Measurements from ENCODE around the gene C22orf39. TPM values are rescaled to one million over a fixed set of nuclear protein-coding genes. Genes with fewer than 3 reads are reported as not detected.
A peak's percentile ranks its signal among the peaks of the same experiment; 100 is the strongest.

C22orf39 gene
- total RNA-seq, 1 donor from 2014 or later, result 42.3 TPM

DNA sequence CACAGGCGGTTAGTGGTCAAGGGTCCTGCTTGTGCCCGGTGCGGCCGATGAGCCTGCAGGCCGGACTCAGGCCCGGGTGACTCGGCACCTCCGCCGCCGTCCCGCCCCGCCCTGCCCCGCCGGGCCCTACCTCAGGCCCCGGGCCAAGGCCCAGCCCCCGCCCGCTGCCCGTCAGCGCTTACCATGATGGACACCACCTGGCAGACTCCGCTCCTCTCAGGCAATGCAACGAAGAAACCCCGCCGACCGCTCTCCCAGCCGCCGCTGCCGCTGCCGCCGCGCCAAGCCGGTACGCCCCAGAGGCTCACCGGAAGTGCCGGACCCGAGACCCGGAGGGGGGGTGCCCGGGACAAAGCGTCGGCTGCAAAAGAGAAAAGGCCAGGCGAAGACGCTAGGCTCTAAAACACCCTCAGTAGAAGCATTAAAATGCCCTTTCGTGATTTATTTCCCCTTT is 31.4 kb upstream of the C22orf39 start, which contains the start of gene UFD1:
Gene UFD1 (minus strand): TSS at position 293 of the 454 bp plus-strand sequence. CDS start 108 bp downstream, at position 185.
- Histone ChIP-seq H3K4me3 (ENCODE audit: low read depth, low read length) (peak within 1 kb of the TSS; percentile 97), H3K27me3 (ENCODE audit: control insufficient read depth, insufficient read depth, low read length) (no peaks in the 10 kb centered on the region), H3K36me3 (ENCODE audit: control insufficient read depth, insufficient read depth, low read length) (no peaks in the 10 kb centered on the region)
- peak; percentile 25 for DNase-seq (ENCODE audit: low read depth)
- TF ChIP-seq, protein P1, sequence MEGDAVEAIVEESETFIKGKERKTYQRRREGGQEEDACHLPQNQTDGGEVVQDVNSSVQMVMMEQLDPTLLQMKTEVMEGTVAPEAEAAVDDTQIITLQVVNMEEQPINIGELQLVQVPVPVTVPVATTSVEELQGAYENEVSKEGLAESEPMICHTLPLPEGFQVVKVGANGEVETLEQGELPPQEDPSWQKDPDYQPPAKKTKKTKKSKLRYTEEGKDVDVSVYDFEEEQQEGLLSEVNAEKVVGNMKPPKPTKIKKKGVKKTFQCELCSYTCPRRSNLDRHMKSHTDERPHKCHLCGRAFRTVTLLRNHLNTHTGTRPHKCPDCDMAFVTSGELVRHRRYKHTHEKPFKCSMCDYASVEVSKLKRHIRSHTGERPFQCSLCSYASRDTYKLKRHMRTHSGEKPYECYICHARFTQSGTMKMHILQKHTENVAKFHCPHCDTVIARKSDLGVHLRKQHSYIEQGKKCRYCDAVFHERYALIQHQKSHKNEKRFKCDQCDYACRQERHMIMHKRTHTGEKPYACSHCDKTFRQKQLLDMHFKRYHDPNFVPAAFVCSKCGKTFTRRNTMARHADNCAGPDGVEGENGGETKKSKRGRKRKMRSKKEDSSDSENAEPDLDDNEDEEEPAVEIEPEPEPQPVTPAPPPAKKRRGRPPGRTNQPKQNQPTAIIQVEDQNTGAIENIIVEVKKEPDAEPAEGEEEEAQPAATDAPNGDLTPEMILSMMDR (IDR thresholded peaks at IDR 0.05; ENCODE audit: insufficient read depth, low read length, poor library complexity, severe bottlenecking), result no peak

DNA sequence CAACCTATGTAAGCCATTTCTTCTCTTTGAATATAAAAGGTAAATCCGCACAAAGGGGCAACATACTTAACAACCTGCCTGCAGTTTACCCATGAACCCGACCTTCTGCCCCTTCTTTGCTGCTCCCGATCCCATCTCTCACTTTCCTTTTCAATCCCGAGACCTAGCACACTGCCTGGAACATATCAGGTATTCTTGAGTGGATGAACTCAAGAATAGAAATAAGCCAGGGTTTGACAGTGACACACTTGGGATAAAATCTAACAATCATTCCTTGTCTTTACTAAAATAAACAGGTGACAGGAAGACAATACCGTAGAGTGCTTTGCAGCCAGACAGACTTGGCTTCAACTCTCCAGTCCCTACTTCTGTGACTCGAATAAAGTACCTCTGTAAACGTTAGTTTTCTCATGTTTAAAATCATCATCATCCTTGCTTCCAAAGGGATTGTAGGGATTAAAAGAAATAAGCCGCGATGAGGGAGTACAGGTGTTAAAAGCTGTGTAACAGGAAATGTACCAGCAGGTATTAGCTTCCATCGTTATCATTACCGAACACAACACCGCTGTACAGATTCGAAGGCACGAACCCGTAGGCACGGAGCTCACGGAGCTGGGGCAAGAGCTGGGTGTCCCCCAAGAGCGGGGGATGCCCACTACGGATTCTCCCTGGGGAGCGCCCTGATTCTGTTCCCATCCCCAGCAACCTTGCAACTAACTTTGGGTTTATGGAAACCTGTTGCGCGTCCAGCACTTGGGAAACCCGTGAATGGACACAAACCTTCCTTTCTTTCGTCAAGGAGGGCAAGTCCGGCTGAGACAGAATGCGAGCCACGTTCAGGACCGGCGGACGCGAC is 30.8 kb upstream of the C22orf39 start:
- Histone ChIP-seq H3K27me3 (ENCODE audit: control insufficient read depth, insufficient read depth, low read length) (no peaks in the 10 kb centered on the region), H3K4me3 (ENCODE audit: low read depth, low read length) (peak overlapping the region; percentile 97), H3K36me3 (ENCODE audit: control insufficient read depth, insufficient read depth, low read length) (peaks cover 1% of the 10 kb centered on the region)
- no peak for DNase-seq (ENCODE audit: low read depth)
- TF ChIP-seq, protein P1 (IDR thresholded peaks at IDR 0.05; ENCODE audit: insufficient read depth, low read length, poor library complexity, severe bottlenecking), result no peak

DNA sequence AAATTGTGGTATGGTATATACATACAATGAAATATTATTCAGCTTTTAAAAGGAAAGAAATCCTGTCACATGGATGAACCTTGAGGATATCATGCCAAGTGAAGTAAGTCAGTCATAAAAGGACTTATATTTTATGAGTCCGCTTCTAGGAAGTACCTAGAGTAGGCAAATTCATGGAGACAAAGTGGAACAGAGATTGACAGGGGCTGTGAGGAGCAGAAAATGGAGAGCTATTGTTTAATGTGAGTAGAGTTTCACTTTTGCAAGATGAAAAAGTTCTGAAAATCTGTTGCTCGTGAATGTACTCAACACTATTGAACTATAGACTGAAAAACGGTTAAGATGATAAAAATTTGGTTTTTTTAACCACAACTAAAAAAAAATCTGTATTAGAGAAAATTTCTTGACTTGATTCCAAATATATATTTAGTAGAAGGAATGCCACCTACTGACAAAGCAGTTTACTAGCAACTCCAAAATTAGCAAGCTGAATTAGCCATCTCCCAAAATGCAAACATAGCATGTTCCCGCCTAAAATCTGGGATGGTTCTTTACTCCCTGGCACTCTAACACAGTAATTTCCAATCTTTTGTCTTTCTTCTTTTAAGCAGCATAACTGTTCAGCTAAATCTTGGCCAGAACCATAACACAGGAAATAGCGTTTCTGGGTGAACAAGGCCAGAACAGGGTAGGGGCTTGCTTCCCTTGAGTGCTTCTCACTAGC is 30.0 kb upstream of the C22orf39 start:
- peak overlapping the region; percentile 97 for H3K4me3 ChIP-seq (ENCODE audit: low read depth, low read length)
- TF ChIP-seq, protein P1 (IDR thresholded peaks at IDR 0.05; ENCODE audit: insufficient read depth, low read length, poor library complexity, severe bottlenecking), result no peak
- peaks cover 2% of the 10 kb centered on the region for H3K36me3 ChIP-seq (ENCODE audit: control insufficient read depth, insufficient read depth, low read length)

DNA sequence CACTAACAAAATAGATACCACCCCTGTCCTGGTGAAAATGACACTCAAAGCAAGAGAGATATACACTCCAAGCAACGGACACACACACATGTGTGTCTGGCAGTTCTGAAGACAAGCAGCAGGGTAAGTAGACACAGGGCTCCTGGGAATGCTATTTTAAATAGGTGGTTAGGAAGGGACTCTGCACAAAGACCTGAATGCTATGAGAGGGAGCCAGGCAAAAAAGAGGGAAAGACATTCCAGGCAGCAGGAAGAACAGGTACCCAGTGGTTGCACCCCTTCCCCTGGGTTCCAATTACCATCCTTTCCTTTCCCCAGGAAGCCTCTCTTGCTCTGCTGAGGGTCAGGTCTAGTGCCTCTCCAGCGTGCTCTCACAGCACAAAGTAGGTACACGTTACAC is 28.5 kb upstream of the C22orf39 start:
- no peaks in the 10 kb centered on the region for H3K27me3 ChIP-seq (ENCODE audit: control insufficient read depth, insufficient read depth, low read length)
- H3K36me3 ChIP-seq (ENCODE audit: control insufficient read depth, insufficient read depth, low read length), result peaks cover 2% of the 10 kb centered on the region
- no peak overlapping the region for H3K4me3 ChIP-seq (ENCODE audit: low read depth, low read length)
- TF ChIP-seq, protein P1 (IDR thresholded peaks at IDR 0.05; ENCODE audit: insufficient read depth, low read length, poor library complexity, severe bottlenecking), result no peak
- no peak for DNase-seq (ENCODE audit: low read depth)

More for the DNA sequence above, 30.0 kb upstream of the C22orf39 start:
- no peaks in the 10 kb centered on the region for H3K27me3 ChIP-seq (ENCODE audit: control insufficient read depth, insufficient read depth, low read length)
- DNase-seq (ENCODE audit: low read depth), result no peak

DNA sequence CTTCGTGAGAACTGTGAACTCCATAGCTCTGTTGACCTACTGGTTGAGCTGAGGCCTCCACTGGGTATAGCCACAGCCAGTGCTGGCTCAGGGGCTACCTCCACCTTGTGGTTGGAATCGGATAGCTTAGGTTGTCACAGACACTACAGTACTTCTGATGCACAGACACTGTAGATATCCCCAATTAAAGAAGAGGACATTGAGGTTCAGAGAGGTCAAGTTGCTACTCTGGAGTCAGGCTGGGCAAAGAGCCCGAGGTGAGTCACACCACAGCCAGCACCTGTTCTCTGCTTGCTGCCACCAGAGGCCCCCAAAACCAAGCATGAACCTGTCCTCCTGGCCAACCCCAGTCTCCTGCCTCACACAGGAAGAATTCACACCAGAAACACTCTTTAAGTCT is 26.1 kb upstream of the C22orf39 start:
- H3K36me3 ChIP-seq (ENCODE audit: control insufficient read depth, insufficient read depth, low read length), result peaks cover 4% of the 10 kb centered on the region
- H3K27me3 ChIP-seq (ENCODE audit: control insufficient read depth, insufficient read depth, low read length), result no peaks in the 10 kb centered on the region

More for the DNA sequence above, 26.1 kb upstream of the C22orf39 start:
- no peak overlapping the region for H3K4me3 ChIP-seq (ENCODE audit: low read depth, low read length)
- no peak for DNase-seq (ENCODE audit: low read depth)
- TF ChIP-seq, protein P1 (IDR thresholded peaks at IDR 0.05; ENCODE audit: insufficient read depth, low read length, poor library complexity, severe bottlenecking), result peak; percentile 13
